ENCODE results near the gene AFG3L2.
"Not testable (repeated sequence)": the region's sequence is repeated elsewhere in the genome, so short reads cannot be mapped to it uniquely, and the experiment has no call there.

AFG3L2 gene

GRCh38 chr18:12394428-12394827 lies 17.4 kb upstream of the AFG3L2 start:
- DNase-seq: no peak

- DNase-seq: no peak
These were observed 17.0 kb upstream of the AFG3L2 start for GRCh38 chr18:12393998-12394397.

- DNase-seq: no peak
These were observed 16.5 kb upstream of the AFG3L2 start for GRCh38 chr18:12393510-12393909.

GRCh38 chr18:12391487-12392165 lies 14.6 kb upstream of the AFG3L2 start:
- DNase-seq: peak; percentile 90

GRCh38 chr18:12388442-12388841 lies 11.4 kb upstream of the AFG3L2 start:
- no peak for DNase-seq

GRCh38 chr18:12384261-12384660 lies 7.2 kb upstream of the AFG3L2 start:
- no peak for DNase-seq

GRCh38 chr18:12383759-12384158 lies 6.7 kb upstream of the AFG3L2 start:
- DNase-seq: not testable (repeated sequence)

- DNase-seq: not testable (repeated sequence)
These were observed 5.3 kb upstream of the AFG3L2 start for GRCh38 chr18:12382221-12382814.

GRCh38 chr18:12378198-12378558 lies 1.2 kb upstream of the AFG3L2 start:
- DNase-seq: not testable (repeated sequence)

- DNase-seq: no peak
These were observed 650 bp upstream of the AFG3L2 start for GRCh38 chr18:12377556-12378197.

GRCh38 chr18:12376034-12376753 lies 833 bp downstream of the AFG3L2 start:
- DNase-seq: no peak

- no peak for DNase-seq
These were observed 2.6 kb downstream of the AFG3L2 start for GRCh38 chr18:12374401-12374800.

- DNase-seq: no peak
These were observed 3.3 kb downstream of the AFG3L2 start for GRCh38 chr18:12373771-12374116.

- DNase-seq: no peak
These were observed 3.8 kb downstream of the AFG3L2 start for GRCh38 chr18:12373116-12373770.

- no peak for DNase-seq
These were observed 4.6 kb downstream of the AFG3L2 start for GRCh38 chr18:12372406-12372805.

- DNase-seq: no peak
These were observed 5.4 kb downstream of the AFG3L2 start for GRCh38 chr18:12371590-12371989.

GRCh38 chr18:12369211-12369610 lies 7.8 kb downstream of the AFG3L2 start:
- no peak for DNase-seq

GRCh38 chr18:12366784-12367183 lies 10.2 kb downstream of the AFG3L2 start:
- no peak for DNase-seq

GRCh38 chr18:12366379-12366778 lies 10.6 kb downstream of the AFG3L2 start:
- no peak for DNase-seq

- no peak for DNase-seq
These were observed 14.4 kb downstream of the AFG3L2 start for GRCh38 chr18:12362473-12363174.

GRCh38 chr18:12361770-12362378 lies 15.2 kb downstream of the AFG3L2 start:
- no peak for DNase-seq

GRCh38 chr18:12359515-12359927 lies 17.5 kb downstream of the AFG3L2 start:
- DNase-seq: no peak

Measured in eye (tissue), 1 donor.